Osteoblast (primary cell): ENCODE data around the gene FKBP2. TPM values are rescaled to one million over a fixed set of nuclear protein-coding genes. Genes with fewer than 3 reads are reported as not detected.
A peak's percentile ranks its signal among the peaks of the same experiment; 100 is the strongest.

Experiments
- DNase-seq: peaks from one replicate; pipeline ENCODE4 v3.0.0; 2011; ENCODE audit warnings: low spot score, mixed read lengths; ENCODE audit not compliant: insufficient read length; ENCODE audit errors: missing footprints
- H2AFZ ChIP-seq: 2 replicates; pipeline ENCODE4 v1.6.0; 2011; ENCODE audit warnings: mild to moderate bottlenecking, low read length
- H3K27ac ChIP-seq: 2 replicates; pipeline ENCODE4 v1.5.1; 2011; ENCODE audit warnings: mild to moderate bottlenecking, low read depth, low read length, moderate library complexity
- H3K27me3 ChIP-seq: 2 replicates; pipeline ENCODE4 v1.6.0; 2012; ENCODE audit warnings: mild to moderate bottlenecking, control low read depth, inconsistent platforms, low read length, moderate library complexity; ENCODE audit not compliant: insufficient read depth
- H3K36me3 ChIP-seq: 2 replicates; pipeline ENCODE4 v1.5.1; 2011; ENCODE audit warnings: mild to moderate bottlenecking, low read length, control low read depth, moderate library complexity; ENCODE audit not compliant: insufficient read depth
- H3K4me1 ChIP-seq: 2 replicates; pipeline ENCODE4 v1.5.1; 2011; ENCODE audit warnings: mild to moderate bottlenecking, low read length, control low read depth, moderate library complexity; ENCODE audit not compliant: insufficient read depth
- H3K4me2 ChIP-seq: 2 replicates; pipeline ENCODE4 v1.6.0; 2011; ENCODE audit warnings: mild to moderate bottlenecking, low read length; ENCODE audit not compliant: insufficient read depth
- H3K4me3 ChIP-seq: fragments of 200-600 bp; sonication (generic); 3 replicates; pipeline ENCODE4 v1.5.1; 2012; ENCODE audit warnings: mild to moderate bottlenecking, low read length, inconsistent platforms; ENCODE audit not compliant: insufficient read depth
- H3K79me2 ChIP-seq: 2 replicates; pipeline ENCODE4 v1.6.0; 2012; ENCODE audit warnings: mild to moderate bottlenecking, low read length, control low read depth, inconsistent platforms; ENCODE audit not compliant: insufficient read depth
- H3K9me3 ChIP-seq: 2 replicates; pipeline ENCODE4 v1.5.1; 2011; ENCODE audit warnings: low read depth, low read length, control low read depth
- H4K20me1 ChIP-seq: 2 replicates; pipeline ENCODE4 v1.6.0; 2012; ENCODE audit warnings: mild to moderate bottlenecking, low read length, control low read depth; ENCODE audit not compliant: insufficient read depth
- total RNA-seq: library from RNA; depleted of rRNA; stranded (reverse); fragments of >200 nt; gene quantifications from 2 replicates; pipeline ENCODE4 v1.2.3, GENCODE V29; 2012
- TF ChIP-seq, protein P1 (sequence below): IDR thresholded peaks from 2 replicates; pipeline ENCODE4 v1.5.1; 2011; ENCODE audit warnings: mild to moderate bottlenecking, low read depth, low read length, moderate library complexity; ENCODE audit errors: extremely low read depth

Gene FKBP2
- total RNA-seq: 31.1 and 32.7 TPM in 2 replicates

DNA sequence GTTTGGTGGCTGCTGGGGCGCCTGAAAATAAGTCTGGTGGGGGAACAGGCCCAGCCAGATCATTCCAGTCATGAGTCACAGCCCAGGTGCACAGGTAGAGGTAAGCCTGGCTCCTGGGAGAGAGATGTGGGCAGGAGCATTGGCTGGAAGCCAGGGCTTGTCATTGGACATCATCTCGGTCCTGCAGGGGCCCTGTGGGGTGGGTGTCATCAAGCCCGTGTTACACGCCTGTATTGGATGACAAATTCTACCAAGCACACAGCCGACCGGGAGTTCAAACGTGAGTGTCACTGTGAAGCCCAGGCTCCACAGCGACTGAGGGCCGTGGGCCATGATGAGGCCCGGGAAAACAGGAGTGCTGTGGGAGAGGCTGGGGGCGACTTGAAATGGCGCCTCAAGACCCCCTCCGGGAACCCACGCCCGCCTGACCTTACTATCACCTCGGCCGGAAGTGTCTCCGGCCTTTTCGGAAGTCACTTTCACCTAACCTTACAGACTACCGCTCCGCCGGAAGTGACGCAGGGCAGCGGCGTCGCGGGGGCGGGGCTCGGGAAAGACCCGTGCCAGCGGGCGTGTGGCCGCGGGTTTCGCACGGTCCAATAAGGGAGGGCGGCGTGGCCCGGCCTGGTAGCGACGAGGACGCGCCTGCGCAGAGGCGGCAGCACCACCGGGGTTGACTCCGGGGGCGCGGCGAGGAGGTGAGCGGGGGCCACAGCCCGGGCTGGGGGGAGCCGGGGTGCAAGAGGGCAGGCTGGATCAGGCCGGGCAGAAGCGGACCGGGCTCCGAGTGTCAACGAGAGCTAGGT is at the start of gene FKBP2:
Gene FKBP2 (plus strand): TSS at position 661 of the 806 bp plus-strand sequence. CDS start 1,293 bp downstream, outside the sequence.
- Histone ChIP-seq H2AFZ (peak within 1 kb of the TSS; percentile 94), H3K27me3 (no peaks in the 10 kb centered on the region), H3K27ac (peak within 1 kb of the TSS; percentile 96), H3K9me3 (no peaks in the 10 kb centered on the region), H3K4me2 (peak within 1 kb of the TSS; percentile 91), H3K4me3 (peak within 1 kb of the TSS; percentile 87), H3K4me1 (peaks cover 31% of the 10 kb centered on the region), H3K36me3 (peaks cover 20% of the 10 kb centered on the region), H3K79me2 (peaks cover 37% of the 10 kb centered on the region), H4K20me1 (peaks cover 11% of the 10 kb centered on the region)
- DNase-seq: peak; percentile 100
- TF ChIP-seq, protein P1, sequence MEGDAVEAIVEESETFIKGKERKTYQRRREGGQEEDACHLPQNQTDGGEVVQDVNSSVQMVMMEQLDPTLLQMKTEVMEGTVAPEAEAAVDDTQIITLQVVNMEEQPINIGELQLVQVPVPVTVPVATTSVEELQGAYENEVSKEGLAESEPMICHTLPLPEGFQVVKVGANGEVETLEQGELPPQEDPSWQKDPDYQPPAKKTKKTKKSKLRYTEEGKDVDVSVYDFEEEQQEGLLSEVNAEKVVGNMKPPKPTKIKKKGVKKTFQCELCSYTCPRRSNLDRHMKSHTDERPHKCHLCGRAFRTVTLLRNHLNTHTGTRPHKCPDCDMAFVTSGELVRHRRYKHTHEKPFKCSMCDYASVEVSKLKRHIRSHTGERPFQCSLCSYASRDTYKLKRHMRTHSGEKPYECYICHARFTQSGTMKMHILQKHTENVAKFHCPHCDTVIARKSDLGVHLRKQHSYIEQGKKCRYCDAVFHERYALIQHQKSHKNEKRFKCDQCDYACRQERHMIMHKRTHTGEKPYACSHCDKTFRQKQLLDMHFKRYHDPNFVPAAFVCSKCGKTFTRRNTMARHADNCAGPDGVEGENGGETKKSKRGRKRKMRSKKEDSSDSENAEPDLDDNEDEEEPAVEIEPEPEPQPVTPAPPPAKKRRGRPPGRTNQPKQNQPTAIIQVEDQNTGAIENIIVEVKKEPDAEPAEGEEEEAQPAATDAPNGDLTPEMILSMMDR: no peak

DNA sequence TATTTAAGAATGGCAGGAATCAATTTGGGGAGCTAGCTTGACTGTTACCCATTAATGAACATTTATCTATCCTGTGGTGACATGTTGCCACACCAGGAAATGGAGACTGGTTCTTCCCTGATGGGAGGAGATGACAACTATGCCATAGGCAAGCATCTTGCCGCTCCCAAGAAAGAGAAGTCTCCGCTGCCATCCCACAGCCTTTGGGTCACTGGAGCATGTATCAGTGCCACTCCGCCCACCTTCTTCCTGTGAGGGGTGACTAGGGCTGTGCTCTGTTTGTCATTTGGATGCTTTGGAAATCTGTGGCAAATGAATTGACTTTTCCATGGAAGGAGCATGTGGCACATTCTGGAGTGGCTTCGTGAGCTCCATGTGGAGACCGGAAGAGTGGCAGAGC is 48.5 kb upstream of the FKBP2 start:
- no peaks in the 10 kb centered on the region for H3K9me3 ChIP-seq
- H3K79me2 ChIP-seq: peaks cover 47% of the 10 kb centered on the region
- no peaks in the 10 kb centered on the region for H3K27me3 ChIP-seq
- TF ChIP-seq, protein P1: no peak
- peaks cover 58% of the 10 kb centered on the region for H3K36me3 ChIP-seq
- no peak overlapping the region for H3K4me2 ChIP-seq
- H3K4me1 ChIP-seq: no peaks in the 10 kb centered on the region
- no peak overlapping the region for H3K4me3 ChIP-seq
- no peak overlapping the region for H3K27ac ChIP-seq
- DNase-seq: peak; percentile 11
- no peak overlapping the region for H2AFZ ChIP-seq
- peaks cover 17% of the 10 kb centered on the region for H4K20me1 ChIP-seq

DNA sequence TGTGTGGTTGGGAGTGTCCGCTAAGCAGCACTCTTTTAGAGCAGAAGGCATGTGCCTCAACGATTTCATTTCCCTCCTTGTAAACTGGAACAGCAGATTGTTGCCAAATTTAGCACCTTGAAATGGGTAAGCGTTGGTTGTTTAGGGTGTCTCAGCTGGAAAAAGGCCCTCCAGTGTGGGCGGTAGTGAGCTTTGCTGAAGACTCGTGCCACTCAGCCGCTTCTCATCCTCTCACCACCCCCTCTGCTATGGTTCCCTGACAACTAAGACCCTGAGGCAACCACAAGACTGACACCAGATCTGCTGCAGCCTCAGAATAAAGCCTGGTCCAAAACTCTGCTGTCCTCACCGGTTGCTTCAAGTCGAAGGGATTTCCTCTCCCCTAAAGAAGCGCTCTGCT is 44.3 kb upstream of the FKBP2 start:
- DNase-seq: no peak

DNA sequence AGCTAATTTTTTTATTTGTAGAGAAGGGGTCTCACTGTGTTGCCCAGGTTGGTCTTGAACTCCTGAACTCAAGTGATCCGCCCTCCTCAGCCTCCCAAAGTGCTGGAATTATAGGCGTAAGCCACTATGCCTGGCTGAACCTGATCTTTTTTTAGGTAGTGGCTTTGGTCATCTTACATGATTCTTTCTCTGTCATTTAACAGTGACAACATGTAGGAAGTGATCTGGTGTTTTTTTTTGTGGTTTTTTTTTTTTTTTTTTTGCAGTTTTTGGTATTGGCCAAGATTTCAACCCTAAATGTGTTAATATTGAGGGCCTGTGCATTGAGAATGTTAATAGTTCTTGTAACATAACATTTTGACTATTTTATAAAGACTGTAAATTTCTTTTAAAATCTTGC is 42.4 kb upstream of the FKBP2 start:
- no peak overlapping the region for H3K4me3 ChIP-seq
- no peak overlapping the region for H3K4me2 ChIP-seq
- no peaks in the 10 kb centered on the region for H3K27me3 ChIP-seq
- H3K4me1 ChIP-seq: no peaks in the 10 kb centered on the region
- peak; percentile 46 for DNase-seq
- peaks cover 15% of the 10 kb centered on the region for H3K79me2 ChIP-seq
- TF ChIP-seq, protein P1: no peak
- H4K20me1 ChIP-seq: peaks cover 3% of the 10 kb centered on the region
- no peak overlapping the region for H3K27ac ChIP-seq
- no peak overlapping the region for H2AFZ ChIP-seq
- no peaks in the 10 kb centered on the region for H3K9me3 ChIP-seq
- peaks cover 93% of the 10 kb centered on the region for H3K36me3 ChIP-seq

More for the DNA sequence above, 44.3 kb upstream of the FKBP2 start:
- peaks cover 34% of the 10 kb centered on the region for H3K79me2 ChIP-seq
- H3K4me1 ChIP-seq: no peaks in the 10 kb centered on the region
- no peak overlapping the region for H3K4me3 ChIP-seq
- no peak overlapping the region for H3K4me2 ChIP-seq
- H3K27ac ChIP-seq: no peak overlapping the region
- H2AFZ ChIP-seq: no peak overlapping the region
- no peaks in the 10 kb centered on the region for H3K9me3 ChIP-seq
- no peaks in the 10 kb centered on the region for H3K27me3 ChIP-seq
- H4K20me1 ChIP-seq: peaks cover 14% of the 10 kb centered on the region
- TF ChIP-seq, protein P1: no peak
- peaks cover 90% of the 10 kb centered on the region for H3K36me3 ChIP-seq
